ENCODE measurements around the gene TMEM38B.

Gene TMEM38B

GRCh38 chr9:105694190-105694847 lies at the start of gene TMEM38B:
Gene TMEM38B (plus strand): TSS chr9:105694541. CDS start chr9:105694661, 120 bp downstream.
- DNase-seq: peak; percentile 82

GRCh38 chr9:105646879-105647594 lies 47.3 kb upstream of the TMEM38B start:
- DNase-seq: no peak

- DNase-seq: no peak
These were observed 46.6 kb upstream of the TMEM38B start for GRCh38 chr9:105647595-105648349.

GRCh38 chr9:105651806-105652205 lies 42.5 kb upstream of the TMEM38B start:
- no peak for DNase-seq

- peak; percentile 12 for DNase-seq
These were observed 38.0 kb upstream of the TMEM38B start for GRCh38 chr9:105656131-105656921.

GRCh38 chr9:105658351-105658750 lies 36.0 kb upstream of the TMEM38B start:
- DNase-seq: no peak

GRCh38 chr9:105661011-105661410 lies 33.3 kb upstream of the TMEM38B start:
- no peak for DNase-seq

- DNase-seq: no peak
These were observed 31.9 kb upstream of the TMEM38B start, which contains the start of gene TAL2 for GRCh38 chr9:105662184-105663104. Gene TAL2 (plus strand): TSS chr9:105662457. CDS start chr9:105662497, 40 bp downstream.

- DNase-seq: no peak
These were observed 30.4 kb upstream of the TMEM38B start for GRCh38 chr9:105663914-105664313.

GRCh38 chr9:105667867-105668266 lies 26.5 kb upstream of the TMEM38B start:
- DNase-seq: no peak

- DNase-seq: no peak
These were observed 24.0 kb upstream of the TMEM38B start for GRCh38 chr9:105670315-105670714.

GRCh38 chr9:105670775-105671174 lies 23.6 kb upstream of the TMEM38B start:
- no peak for DNase-seq

- no peak for DNase-seq
These were observed 21.6 kb upstream of the TMEM38B start for GRCh38 chr9:105672711-105673234.

GRCh38 chr9:105673850-105674387 lies 20.4 kb upstream of the TMEM38B start:
- no peak for DNase-seq

GRCh38 chr9:105676351-105676923 lies 17.9 kb upstream of the TMEM38B start:
- DNase-seq: no peak

GRCh38 chr9:105678163-105678562 lies 16.2 kb upstream of the TMEM38B start:
- DNase-seq: no peak

GRCh38 chr9:105678781-105679180 lies 15.6 kb upstream of the TMEM38B start:
- no peak for DNase-seq

GRCh38 chr9:105679257-105680022 lies 14.9 kb upstream of the TMEM38B start:
- no peak for DNase-seq

- DNase-seq: no peak
These were observed 13.0 kb upstream of the TMEM38B start for GRCh38 chr9:105681313-105681712.

GRCh38 chr9:105681724-105682123 lies 12.6 kb upstream of the TMEM38B start:
- DNase-seq: no peak

Measured in activated CD4-positive, alpha-beta T cell treated with anti-CD3 and anti-CD28 coated beads for 48 hours (primary cell).